Epidermal melanocyte (primary cell): ENCODE measurements around the gene RNGTT.
"Not testable (repeated sequence)": the region's sequence is repeated elsewhere in the genome, so short reads cannot be mapped to it uniquely, and the experiment has no call there.

Experiments
- DNase-seq: peaks from one replicate; pipeline ENCODE4 v3.0.0; 2011; ENCODE audit warnings: low spot score; ENCODE audit not compliant: insufficient read length

Gene RNGTT

GRCh38 chr6:88814909-88815308 lies 148.5 kb downstream of the RNGTT start:
- DNase-seq: no peak

- DNase-seq: no peak
Measured at GRCh38 chr6:88813045-88813444, 150.4 kb downstream of the RNGTT start.

- DNase-seq: no peak
Measured at GRCh38 chr6:88810701-88811100, 152.7 kb downstream of the RNGTT start.

GRCh38 chr6:88810089-88810488 lies 153.3 kb downstream of the RNGTT start:
- no peak for DNase-seq

GRCh38 chr6:88808381-88808780 lies 155.0 kb downstream of the RNGTT start:
- no peak for DNase-seq

GRCh38 chr6:88807622-88808021 lies 155.8 kb downstream of the RNGTT start:
- no peak for DNase-seq

GRCh38 chr6:88806728-88807127 lies 156.7 kb downstream of the RNGTT start:
- no peak for DNase-seq

- no peak for DNase-seq
Measured at GRCh38 chr6:88804701-88805100, 158.7 kb downstream of the RNGTT start.

- no peak for DNase-seq
Measured at GRCh38 chr6:88785478-88785877, 177.9 kb downstream of the RNGTT start.

- no peak for DNase-seq
Measured at GRCh38 chr6:88780714-88781389, 182.6 kb downstream of the RNGTT start.

GRCh38 chr6:88775866-88776571 lies 187.4 kb downstream of the RNGTT start:
- DNase-seq: no peak

GRCh38 chr6:88768114-88768513 lies 195.3 kb downstream of the RNGTT start:
- DNase-seq: not testable (repeated sequence)

- DNase-seq: no peak
Measured at GRCh38 chr6:88764081-88764480, 199.3 kb downstream of the RNGTT start.

GRCh38 chr6:88763160-88763559 lies 200.3 kb downstream of the RNGTT start:
- DNase-seq: no peak

- DNase-seq: no peak
Measured at GRCh38 chr6:88761237-88762031, 202.0 kb downstream of the RNGTT start.

GRCh38 chr6:88760091-88760490 lies 203.3 kb downstream of the RNGTT start:
- DNase-seq: no peak

GRCh38 chr6:88750936-88751335 lies 212.5 kb downstream of the RNGTT start:
- no peak for DNase-seq

GRCh38 chr6:88749849-88750248 lies 213.6 kb downstream of the RNGTT start:
- no peak for DNase-seq

- DNase-seq: no peak
Measured at GRCh38 chr6:88748141-88748540, 215.3 kb downstream of the RNGTT start.

- DNase-seq: no peak
Measured at GRCh38 chr6:88741939-88742338, 221.5 kb downstream of the RNGTT start.

- DNase-seq: no peak
Measured at GRCh38 chr6:88741071-88741470, 222.3 kb downstream of the RNGTT start.

- no peak for DNase-seq
Measured at GRCh38 chr6:88734544-88734943, 228.9 kb downstream of the RNGTT start.
